GM12878 (cell line): ENCODE measurements around the gene DNAJC27. TPM values are rescaled to one million over a fixed set of nuclear protein-coding genes. Genes with fewer than 3 reads are reported as not detected.

ENCODE experiments used
- ATF2 ChIP-seq: IDR thresholded peaks from 2 replicates; pipeline ENCODE4 v1.6.1; 2012; ENCODE audit warnings: low read length, inconsistent platforms
- ATF3 ChIP-seq: IDR thresholded peaks from 2 replicates; pipeline ENCODE4 v1.6.1; 2011; ENCODE audit warnings: low read depth, mild to moderate bottlenecking, low read length, moderate library complexity, borderline replicate concordance; ENCODE audit errors: extremely low read depth
- BACH1 ChIP-seq: fragments of 450-650 bp; IDR thresholded peaks from 2 replicates; pipeline ENCODE4 v1.6.1; 2017; ENCODE audit warnings: mild to moderate bottlenecking, borderline replicate concordance
- BCL11A ChIP-seq: IDR thresholded peaks from 2 replicates; pipeline ENCODE4 v1.6.1; 2011; ENCODE audit warnings: low read depth, low read length
- CEBPZ ChIP-seq: fragments of 150-350 bp; IDR thresholded peaks from 2 replicates; pipeline ENCODE4 v1.6.1; 2016; ENCODE audit warnings: low read depth, low read length
- CHD4 ChIP-seq: fragments of 200-600 bp; sonication (generic); IDR thresholded peaks from 2 replicates; pipeline ENCODE4 v1.6.1; 2016; ENCODE audit warnings: mild to moderate bottlenecking
- ELK1 ChIP-seq: IDR thresholded peaks from 2 replicates; pipeline ENCODE4 v1.6.1; 2012; ENCODE audit warnings: low read depth, low read length, improper control_type of control experiment
- ESRRA ChIP-seq: IDR thresholded peaks from 2 replicates; pipeline ENCODE4 v1.6.1; 2012; ENCODE audit warnings: mild to moderate bottlenecking, low read length, improper control_type of control experiment
- FOXK2 ChIP-seq: fragments of 450-650 bp; IDR thresholded peaks from 2 replicates; pipeline ENCODE4 v1.6.1; 2017; ENCODE audit warnings: mild to moderate bottlenecking, moderate library complexity
- HDGF ChIP-seq: fragments of 450-650 bp; IDR thresholded peaks from 2 replicates; pipeline ENCODE4 v1.6.1; 2016; ENCODE audit warnings: antibody characterized with exemption
- NFYA ChIP-seq: IDR thresholded peaks from 2 replicates; pipeline ENCODE4 v1.6.1; 2011; ENCODE audit warnings: low read depth, mild to moderate bottlenecking, low read length, improper control_type of control experiment, borderline replicate concordance
- PAX8 ChIP-seq: fragments of 450-650 bp; IDR thresholded peaks from 2 replicates; pipeline ENCODE4 v1.6.1; 2017; ENCODE audit warnings: mild to moderate bottlenecking, moderate library complexity
- PBX3 ChIP-seq: IDR thresholded peaks from 2 replicates; pipeline ENCODE4 v1.6.1; 2011; ENCODE audit warnings: mild to moderate bottlenecking, low read depth, low read length, moderate library complexity; ENCODE audit not compliant: insufficient replicate concordance
- POLR2AphosphoS5 ChIP-seq: IDR thresholded peaks from 2 replicates; pipeline ENCODE4 v1.6.1; 2011; ENCODE audit warnings: mild to moderate bottlenecking, low read length, inconsistent platforms
- RCOR1 ChIP-seq: conservative IDR thresholded peaks from 2 replicates; pipeline ENCODE4 v1.6.1; 2012; ENCODE audit warnings: low read depth, low read length, improper control_type of control experiment
- STAT1 ChIP-seq: fragments of 450-650 bp; conservative IDR thresholded peaks from 2 replicates; pipeline ENCODE4 v1.6.1; 2014; ENCODE audit warnings: antibody characterized with exemption, mild to moderate bottlenecking
- ZBTB11 ChIP-seq: fragments of 450-650 bp; formaldehyde crosslinking; IDR thresholded peaks from 2 replicates; pipeline ENCODE4 v1.5.0; 2022; ENCODE audit warnings: mild to moderate bottlenecking, missing genetic modification characterization
- ZBTB33 ChIP-seq: fragments of 450-650 bp; IDR thresholded peaks from 2 replicates; pipeline ENCODE4 v1.6.1; 2017; ENCODE audit warnings: mild to moderate bottlenecking
- ZNF384 ChIP-seq: IDR thresholded peaks from 2 replicates; pipeline ENCODE4 v1.6.1; 2012; ENCODE audit warnings: low read depth, mild to moderate bottlenecking, low read length, improper control_type of control experiment, borderline replicate concordance
- polyA plus RNA-seq, 11 experiments: library from polyadenylated mRNA; depleted of rRNA in 4 of 11; unstranded in 6 of 11; stranded (reverse) in 5 of 11; fragments of >200 nt; fragmentation: Nextera tagmentation in 4 of 11; fragmentation: Illumina TruSeq in 1 of 11; extraction: Ambion mirVana in 4 of 11; extraction: Trizol in 1 of 11; gene quantifications; 1 replicate in 1 of 11; 2 replicates in 10 of 11; pipeline versions ENCODE4 v1.2.1 to v1.2.3, GENCODE V29; 2011 to 2016; ENCODE audit warnings: inconsistent platforms in 2 of 11, missing spikeins in 2 of 11, low read depth in 1 of 11
- total RNA-seq, 4 experiments: library from RNA; depleted of rRNA in 3 of 4; stranded (reverse); fragments of >200 nt in 3 of 4; fragmentation: Illumina TruSeq in 1 of 4; extraction: Trizol in 1 of 4; gene quantifications; 2 replicates each; pipeline versions ENCODE4 v1.2.1 to v1.2.3, GENCODE V29; 2013 to 2021

Gene DNAJC27
- total and polyA plus RNA-seq, 10 of the 15 experiments (the other 5 are each of a cell fraction or from before 2014, with no cell fraction given) = 0.95 to 9.6 (median 3.7) TPM

- no peak for TF ChIP-seq ELK1
- TF ChIP-seq PAX8 = no peak
- peak; percentile 31 for TF ChIP-seq POLR2AphosphoS5
- TF ChIP-seq NFYA = no peak
- TF ChIP-seq RCOR1 = no peak
- peak; percentile 41; the same call in 1 of the 2 replicates for TF ChIP-seq FOXK2
- TF ChIP-seq BCL11A = 0 out of 2 replicates have a peak, but pooled peaks have one; percentile 6
- no peak for TF ChIP-seq ESRRA
- no peak for TF ChIP-seq PBX3
- TF ChIP-seq ATF2 = no peak
- no peak for TF ChIP-seq CEBPZ
- no peak for TF ChIP-seq ZBTB33
- TF ChIP-seq BACH1 = 0 out of 2 replicates have a peak, but pooled peaks have one; percentile 19
- TF ChIP-seq STAT1 = no peak
- no peak for TF ChIP-seq ZBTB11 (CRISPR knock-in tag)
- TF ChIP-seq ATF3 = no peak
- no peak for TF ChIP-seq ZNF384
- TF ChIP-seq HDGF = no peak
- TF ChIP-seq CHD4 = no peak
These were observed 544 bp downstream of the DNAJC27 start (continued) for GRCh38 chr2:24971286-24971535.
